GM23338 (cell line): ENCODE data around the gene HIVEP2. TPM values are rescaled to one million over a fixed set of nuclear protein-coding genes. Genes with fewer than 3 reads are reported as not detected.

Experiments
- ATAC-seq: fragments of 200-7000 bp; cut with Tn5 transposase; 3 replicates; pipeline ENCODE4 v1.9.1; 2020
- DNase-seq: peaks from one replicate; pipeline ENCODE4 v3.0.0-alpha.2; 2015; ENCODE audit warnings: low spot score
- H2AFZ ChIP-seq: fragments of 200-600 bp; sonication (generic); 2 replicates; pipeline ENCODE4 v1.8.0; 2016; ENCODE audit warnings: antibody characterized with exemption, mild to moderate bottlenecking, moderate library complexity
- H3F3A ChIP-seq: fragments of 200-600 bp; sonication (generic); replicated peaks from 2 replicates; pipeline ENCODE4 v1.8.0; 2017; ENCODE audit warnings: antibody characterized with exemption, mixed run types, low read depth
- H3K27ac ChIP-seq: fragments of 200-600 bp; sonication (generic); 2 replicates; pipeline ENCODE4 v1.6.1; 2016; ENCODE audit warnings: low read depth
- H3K27me3 ChIP-seq: fragments of 200-600 bp; sonication (generic); 2 replicates; pipeline ENCODE4 v1.8.0; 2016; ENCODE audit warnings: mild to moderate bottlenecking, mixed run types, moderate library complexity; ENCODE audit not compliant: insufficient read depth
- H3K36me3 ChIP-seq: fragments of 200-600 bp; sonication (generic); 2 replicates; pipeline ENCODE4 v1.8.0; 2016; ENCODE audit warnings: mild to moderate bottlenecking; ENCODE audit not compliant: insufficient read depth
- H3K4me1 ChIP-seq: fragments of 200-600 bp; sonication (generic); 2 replicates; pipeline ENCODE4 v1.8.0; 2016; ENCODE audit warnings: mild to moderate bottlenecking, moderate library complexity; ENCODE audit not compliant: insufficient read depth
- H3K4me2 ChIP-seq: fragments of 200-600 bp; sonication (generic); 2 replicates; pipeline ENCODE4 v1.7.1; 2017; ENCODE audit warnings: mixed run types
- H3K4me3 ChIP-seq: fragments of 200-600 bp; sonication (generic); 2 replicates; pipeline ENCODE4 v1.6.1; 2016; ENCODE audit warnings: mixed run types
- H3K79me2 ChIP-seq: fragments of 200-600 bp; sonication (generic); replicated peaks from 2 replicates; pipeline ENCODE4 v1.8.0; 2017; ENCODE audit warnings: mild to moderate bottlenecking; ENCODE audit not compliant: insufficient read depth
- H3K9me2 ChIP-seq: fragments of 200-600 bp; sonication (generic); 2 replicates; pipeline ENCODE4 v1.8.0; 2017; ENCODE audit not compliant: insufficient read depth
- H4K20me1 ChIP-seq: fragments of 200-600 bp; sonication (generic); replicated peaks from 2 replicates; pipeline ENCODE4 v1.8.0; 2017; ENCODE audit warnings: mild to moderate bottlenecking; ENCODE audit not compliant: insufficient read depth
- H3K27ac Mint-ChIP-seq: 2 replicates; pipeline ENCODE4 v1.8.0; 2020; ENCODE audit warnings: inconsistent platforms, mild to moderate bottlenecking, moderate library complexity, mixed read lengths
- H3K27me3 Mint-ChIP-seq: 3 replicates; pipeline ENCODE4 v1.8.0; 2022; ENCODE audit warnings: low read depth, mild to moderate bottlenecking, moderate library complexity, mixed read lengths, inconsistent platforms; ENCODE audit not compliant: insufficient read depth, poor library complexity
- H3K36me3 Mint-ChIP-seq: 3 replicates; pipeline ENCODE4 v1.8.0; 2021; ENCODE audit warnings: low read depth, mild to moderate bottlenecking, inconsistent platforms, moderate library complexity, mixed read lengths
- H3K4me1 Mint-ChIP-seq: 3 replicates; pipeline ENCODE4 v1.8.0; 2020; ENCODE audit warnings: mild to moderate bottlenecking, inconsistent platforms, mixed read lengths
- H3K4me3 Mint-ChIP-seq: 3 replicates; pipeline ENCODE4 v1.8.0; 2021; ENCODE audit warnings: moderate library complexity, mild to moderate bottlenecking, inconsistent platforms, mixed read lengths
- H3K9me3 Mint-ChIP-seq: 3 replicates; pipeline ENCODE4 v1.8.0; 2020; ENCODE audit warnings: moderate library complexity, mild to moderate bottlenecking, inconsistent platforms, mixed read lengths
- CREB1 ChIP-seq: fragments of 250-450 bp; sonication (Bioruptor Pico); IDR thresholded peaks from 2 replicates; pipeline ENCODE4 v1.5.0; 2020; ENCODE audit warnings: low read depth, mild to moderate bottlenecking, moderate library complexity
- CTCF ChIP-seq, 2 experiments: fragments of 200-600 bp in 1 of 2; sonication (generic) in 1 of 2; conservative IDR thresholded peaks; 2 replicates each; pipeline versions ENCODE4 v1.5.1 to v1.6.1; 2016 to 2017; ENCODE audit warnings: antibody characterized with exemption in 2 of 2, low read depth in 2 of 2, mild to moderate bottlenecking in 2 of 2, moderate library complexity in 1 of 2
- EZH2phosphoT487 ChIP-seq: fragments of 200-600 bp; sonication (generic); IDR thresholded peaks from one replicate; pipeline ENCODE4 v1.8.1; 2018; ENCODE audit warnings: antibody characterized with exemption; ENCODE audit not compliant: unreplicated experiment
- JUNB ChIP-seq: IDR thresholded peaks from one replicate; pipeline ENCODE4 v1.6.1; 2016; ENCODE audit warnings: antibody characterized with exemption; ENCODE audit not compliant: unreplicated experiment
- NANOG ChIP-seq: IDR thresholded peaks from 2 replicates; pipeline ENCODE4 v1.6.1; 2016; ENCODE audit warnings: antibody characterized with exemption, borderline replicate concordance
- ZNF114 ChIP-seq: fragments of 250-450 bp; sonication (Bioruptor Pico); IDR thresholded peaks from 2 replicates; pipeline ENCODE4 v1.5.0; 2020; ENCODE audit warnings: mild to moderate bottlenecking, moderate library complexity
- ZNF331 ChIP-seq: fragments of 250-450 bp; sonication (Bioruptor Pico); IDR thresholded peaks from 2 replicates; pipeline ENCODE4 v1.5.0; 2020; ENCODE audit warnings: low read depth, mild to moderate bottlenecking, moderate library complexity
- polyA plus RNA-seq: library from polyadenylated mRNA; unstranded; fragments of >200 nt; fragmentation: Nextera tagmentation; extraction: Ambion mirVana; gene quantifications from 2 replicates; pipeline ENCODE4 v1.2.1, GENCODE V29; 2016
- total RNA-seq: library from RNA; depleted of rRNA; stranded (reverse); fragments of >200 nt; shearing (Covaris generic); gene quantifications from 2 replicates; pipeline ENCODE4 v1.2.3, GENCODE V29; 2014
- TF ChIP-seq, protein P1 (sequence below): fragments of 250-450 bp; sonication (Bioruptor Pico); IDR thresholded peaks from 2 replicates; pipeline ENCODE4 v1.5.0; 2020; ENCODE audit warnings: mild to moderate bottlenecking, moderate library complexity
- TF ChIP-seq, protein P2 (sequence below): IDR thresholded peaks from 2 replicates; pipeline ENCODE4 v1.6.1; 2016; ENCODE audit warnings: antibody characterized with exemption

HIVEP2 gene
- total and polyA plus RNA-seq, 2 experiments from 2014 or later: 1.5 to 7.4 TPM

- TF ChIP-seq ZNF114: no peak
- no peak for TF ChIP-seq EZH2phosphoT487
- TF ChIP-seq, protein P1, sequence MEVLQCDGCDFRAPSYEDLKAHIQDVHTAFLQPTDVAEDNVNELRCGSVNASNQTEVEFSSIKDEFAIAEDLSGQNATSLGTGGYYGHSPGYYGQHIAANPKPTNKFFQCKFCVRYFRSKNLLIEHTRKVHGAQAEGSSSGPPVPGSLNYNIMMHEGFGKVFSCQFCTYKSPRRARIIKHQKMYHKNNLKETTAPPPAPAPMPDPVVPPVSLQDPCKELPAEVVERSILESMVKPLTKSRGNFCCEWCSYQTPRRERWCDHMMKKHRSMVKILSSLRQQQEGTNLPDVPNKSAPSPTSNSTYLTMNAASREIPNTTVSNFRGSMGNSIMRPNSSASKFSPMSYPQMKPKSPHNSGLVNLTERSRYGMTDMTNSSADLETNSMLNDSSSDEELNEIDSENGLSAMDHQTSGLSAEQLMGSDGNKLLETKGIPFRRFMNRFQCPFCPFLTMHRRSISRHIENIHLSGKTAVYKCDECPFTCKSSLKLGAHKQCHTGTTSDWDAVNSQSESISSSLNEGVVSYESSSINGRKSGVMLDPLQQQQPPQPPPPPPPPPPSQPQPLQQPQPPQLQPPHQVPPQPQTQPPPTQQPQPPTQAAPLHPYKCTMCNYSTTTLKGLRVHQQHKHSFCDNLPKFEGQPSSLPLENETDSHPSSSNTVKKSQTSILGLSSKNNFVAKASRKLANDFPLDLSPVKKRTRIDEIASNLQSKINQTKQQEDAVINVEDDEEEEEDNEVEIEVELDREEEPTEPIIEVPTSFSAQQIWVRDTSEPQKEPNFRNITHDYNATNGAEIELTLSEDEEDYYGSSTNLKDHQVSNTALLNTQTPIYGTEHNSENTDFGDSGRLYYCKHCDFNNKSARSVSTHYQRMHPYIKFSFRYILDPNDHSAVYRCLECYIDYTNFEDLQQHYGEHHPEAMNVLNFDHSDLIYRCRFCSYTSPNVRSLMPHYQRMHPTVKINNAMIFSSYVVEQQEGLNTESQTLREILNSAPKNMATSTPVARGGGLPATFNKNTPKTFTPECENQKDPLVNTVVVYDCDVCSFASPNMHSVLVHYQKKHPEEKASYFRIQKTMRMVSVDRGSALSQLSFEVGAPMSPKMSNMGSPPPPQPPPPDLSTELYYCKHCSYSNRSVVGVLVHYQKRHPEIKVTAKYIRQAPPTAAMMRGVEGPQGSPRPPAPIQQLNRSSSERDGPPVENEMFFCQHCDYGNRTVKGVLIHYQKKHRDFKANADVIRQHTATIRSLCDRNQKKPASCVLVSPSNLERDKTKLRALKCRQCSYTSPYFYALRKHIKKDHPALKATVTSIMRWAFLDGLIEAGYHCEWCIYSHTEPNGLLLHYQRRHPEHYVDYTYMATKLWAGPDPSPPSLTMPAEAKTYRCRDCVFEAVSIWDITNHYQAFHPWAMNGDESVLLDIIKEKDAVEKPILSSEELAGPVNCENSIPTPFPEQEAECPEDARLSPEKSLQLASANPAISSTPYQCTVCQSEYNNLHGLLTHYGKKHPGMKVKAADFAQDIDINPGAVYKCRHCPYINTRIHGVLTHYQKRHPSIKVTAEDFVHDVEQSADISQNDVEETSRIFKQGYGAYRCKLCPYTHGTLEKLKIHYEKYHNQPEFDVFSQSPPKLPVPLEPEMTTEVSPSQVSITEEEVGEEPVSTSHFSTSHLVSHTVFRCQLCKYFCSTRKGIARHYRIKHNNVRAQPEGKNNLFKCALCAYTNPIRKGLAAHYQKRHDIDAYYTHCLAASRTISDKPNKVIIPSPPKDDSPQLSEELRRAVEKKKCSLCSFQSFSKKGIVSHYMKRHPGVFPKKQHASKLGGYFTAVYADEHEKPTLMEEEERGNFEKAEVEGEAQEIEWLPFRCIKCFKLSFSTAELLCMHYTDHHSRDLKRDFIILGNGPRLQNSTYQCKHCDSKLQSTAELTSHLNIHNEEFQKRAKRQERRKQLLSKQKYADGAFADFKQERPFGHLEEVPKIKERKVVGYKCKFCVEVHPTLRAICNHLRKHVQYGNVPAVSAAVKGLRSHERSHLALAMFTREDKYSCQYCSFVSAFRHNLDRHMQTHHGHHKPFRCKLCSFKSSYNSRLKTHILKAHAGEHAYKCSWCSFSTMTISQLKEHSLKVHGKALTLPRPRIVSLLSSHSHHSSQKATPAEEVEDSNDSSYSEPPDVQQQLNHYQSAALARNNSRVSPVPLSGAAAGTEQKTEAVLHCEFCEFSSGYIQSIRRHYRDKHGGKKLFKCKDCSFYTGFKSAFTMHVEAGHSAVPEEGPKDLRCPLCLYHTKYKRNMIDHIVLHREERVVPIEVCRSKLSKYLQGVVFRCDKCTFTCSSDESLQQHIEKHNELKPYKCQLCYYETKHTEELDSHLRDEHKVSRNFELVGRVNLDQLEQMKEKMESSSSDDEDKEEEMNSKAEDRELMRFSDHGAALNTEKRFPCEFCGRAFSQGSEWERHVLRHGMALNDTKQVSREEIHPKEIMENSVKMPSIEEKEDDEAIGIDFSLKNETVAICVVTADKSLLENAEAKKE (CRISPR knock-in tag): no peak
- TF ChIP-seq ZNF331 (CRISPR knock-in tag): no peak
- TF ChIP-seq NANOG: no peak
- TF ChIP-seq CREB1 (CRISPR knock-in tag): no peak
- TF ChIP-seq, protein P2, sequence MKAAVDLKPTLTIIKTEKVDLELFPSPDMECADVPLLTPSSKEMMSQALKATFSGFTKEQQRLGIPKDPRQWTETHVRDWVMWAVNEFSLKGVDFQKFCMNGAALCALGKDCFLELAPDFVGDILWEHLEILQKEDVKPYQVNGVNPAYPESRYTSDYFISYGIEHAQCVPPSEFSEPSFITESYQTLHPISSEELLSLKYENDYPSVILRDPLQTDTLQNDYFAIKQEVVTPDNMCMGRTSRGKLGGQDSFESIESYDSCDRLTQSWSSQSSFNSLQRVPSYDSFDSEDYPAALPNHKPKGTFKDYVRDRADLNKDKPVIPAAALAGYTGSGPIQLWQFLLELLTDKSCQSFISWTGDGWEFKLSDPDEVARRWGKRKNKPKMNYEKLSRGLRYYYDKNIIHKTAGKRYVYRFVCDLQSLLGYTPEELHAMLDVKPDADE: no peak
- TF ChIP-seq JUNB: no peak
- no peak for TF ChIP-seq CTCF (conservative IDR thresholded peaks at IDR 0.05; ENCODE audit: low read depth in 2 of 2)
- H3K9me3 Mint-ChIP-seq: peaks cover 3% of the 10 kb centered on the region; the same call in 1 of the 3 replicates
- no peaks in the 10 kb centered on the region for H3K4me1 Mint-ChIP-seq
These were observed 20.2 kb upstream of the HIVEP2 start for GRCh38 chr6:142965164-142965563.

More at GRCh38 chr6:142965164-142965563, 20.2 kb upstream of the HIVEP2 start:
- Histone ChIP-seq H3K27me3 (no peaks in the 10 kb centered on the region), H4K20me1 (no peaks in the 10 kb centered on the region), H3K4me2 (no peak overlapping the region), H3K4me1 (no peaks in the 10 kb centered on the region), H3K4me3 (no peak overlapping the region), H3K36me3 (no peaks in the 10 kb centered on the region), H3K79me2 (no peaks in the 10 kb centered on the region), H2AFZ (no peak overlapping the region), H3K9me2 (no peaks in the 10 kb centered on the region), H3K27ac (no peak overlapping the region), H3F3A (no peaks in the 10 kb centered on the region)
- no peak overlapping the region for H3K4me3 Mint-ChIP-seq
- no peaks in the 10 kb centered on the region for H3K27me3 Mint-ChIP-seq
- no peak overlapping the region for H3K27ac Mint-ChIP-seq
- ATAC-seq: no peak
- 0 out of 3 replicates have a peak, but pooled peaks cover 4% of the 10 kb centered on the region for H3K36me3 Mint-ChIP-seq
- no peak for DNase-seq
